ENCODE measurements around the gene PROSER1.
A peak's percentile ranks its signal among the peaks of the same experiment; 100 is the strongest.

Gene PROSER1

DNA sequence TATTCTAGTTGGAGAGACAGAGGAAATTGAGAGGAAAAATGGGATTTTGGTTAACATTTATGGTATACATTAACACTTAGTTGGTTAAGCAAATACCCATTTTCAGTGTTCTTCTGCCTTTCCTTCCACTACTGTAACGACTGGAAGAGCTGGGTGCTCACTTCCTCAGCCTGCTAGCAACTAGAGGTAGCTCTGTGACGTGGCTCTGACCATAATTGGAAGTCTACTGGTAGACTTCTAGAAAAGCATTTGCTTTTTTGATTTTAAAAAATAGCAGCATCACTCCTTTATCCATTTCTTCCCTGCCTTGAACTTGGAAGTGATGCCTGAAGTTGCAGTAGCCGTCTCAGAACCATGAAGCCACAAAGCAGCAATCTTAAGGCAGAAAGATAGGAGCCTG is 16.2 kb upstream of the PROSER1 start:
- TF ChIP-seq POLR2AphosphoS5 (IDR thresholded peaks at IDR 0.05; ENCODE audit: low read depth), result no peak
- TF ChIP-seq, protein P1, sequence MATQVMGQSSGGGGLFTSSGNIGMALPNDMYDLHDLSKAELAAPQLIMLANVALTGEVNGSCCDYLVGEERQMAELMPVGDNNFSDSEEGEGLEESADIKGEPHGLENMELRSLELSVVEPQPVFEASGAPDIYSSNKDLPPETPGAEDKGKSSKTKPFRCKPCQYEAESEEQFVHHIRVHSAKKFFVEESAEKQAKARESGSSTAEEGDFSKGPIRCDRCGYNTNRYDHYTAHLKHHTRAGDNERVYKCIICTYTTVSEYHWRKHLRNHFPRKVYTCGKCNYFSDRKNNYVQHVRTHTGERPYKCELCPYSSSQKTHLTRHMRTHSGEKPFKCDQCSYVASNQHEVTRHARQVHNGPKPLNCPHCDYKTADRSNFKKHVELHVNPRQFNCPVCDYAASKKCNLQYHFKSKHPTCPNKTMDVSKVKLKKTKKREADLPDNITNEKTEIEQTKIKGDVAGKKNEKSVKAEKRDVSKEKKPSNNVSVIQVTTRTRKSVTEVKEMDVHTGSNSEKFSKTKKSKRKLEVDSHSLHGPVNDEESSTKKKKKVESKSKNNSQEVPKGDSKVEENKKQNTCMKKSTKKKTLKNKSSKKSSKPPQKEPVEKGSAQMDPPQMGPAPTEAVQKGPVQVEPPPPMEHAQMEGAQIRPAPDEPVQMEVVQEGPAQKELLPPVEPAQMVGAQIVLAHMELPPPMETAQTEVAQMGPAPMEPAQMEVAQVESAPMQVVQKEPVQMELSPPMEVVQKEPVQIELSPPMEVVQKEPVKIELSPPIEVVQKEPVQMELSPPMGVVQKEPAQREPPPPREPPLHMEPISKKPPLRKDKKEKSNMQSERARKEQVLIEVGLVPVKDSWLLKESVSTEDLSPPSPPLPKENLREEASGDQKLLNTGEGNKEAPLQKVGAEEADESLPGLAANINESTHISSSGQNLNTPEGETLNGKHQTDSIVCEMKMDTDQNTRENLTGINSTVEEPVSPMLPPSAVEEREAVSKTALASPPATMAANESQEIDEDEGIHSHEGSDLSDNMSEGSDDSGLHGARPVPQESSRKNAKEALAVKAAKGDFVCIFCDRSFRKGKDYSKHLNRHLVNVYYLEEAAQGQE (IDR thresholded peaks at IDR 0.05; ENCODE audit: insufficient replicate concordance, low read depth), result no peak
- TF ChIP-seq GABPA (IDR thresholded peaks at IDR 0.05; ENCODE audit: low read depth), result no peak
- no peak for TF ChIP-seq SPI1 (IDR thresholded peaks at IDR 0.05; ENCODE audit: borderline replicate concordance, low read depth)
- TF ChIP-seq, protein P2, sequence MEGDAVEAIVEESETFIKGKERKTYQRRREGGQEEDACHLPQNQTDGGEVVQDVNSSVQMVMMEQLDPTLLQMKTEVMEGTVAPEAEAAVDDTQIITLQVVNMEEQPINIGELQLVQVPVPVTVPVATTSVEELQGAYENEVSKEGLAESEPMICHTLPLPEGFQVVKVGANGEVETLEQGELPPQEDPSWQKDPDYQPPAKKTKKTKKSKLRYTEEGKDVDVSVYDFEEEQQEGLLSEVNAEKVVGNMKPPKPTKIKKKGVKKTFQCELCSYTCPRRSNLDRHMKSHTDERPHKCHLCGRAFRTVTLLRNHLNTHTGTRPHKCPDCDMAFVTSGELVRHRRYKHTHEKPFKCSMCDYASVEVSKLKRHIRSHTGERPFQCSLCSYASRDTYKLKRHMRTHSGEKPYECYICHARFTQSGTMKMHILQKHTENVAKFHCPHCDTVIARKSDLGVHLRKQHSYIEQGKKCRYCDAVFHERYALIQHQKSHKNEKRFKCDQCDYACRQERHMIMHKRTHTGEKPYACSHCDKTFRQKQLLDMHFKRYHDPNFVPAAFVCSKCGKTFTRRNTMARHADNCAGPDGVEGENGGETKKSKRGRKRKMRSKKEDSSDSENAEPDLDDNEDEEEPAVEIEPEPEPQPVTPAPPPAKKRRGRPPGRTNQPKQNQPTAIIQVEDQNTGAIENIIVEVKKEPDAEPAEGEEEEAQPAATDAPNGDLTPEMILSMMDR (IDR thresholded peaks at IDR 0.05; ENCODE audit: insufficient read depth, low read length), result no peak
- Histone ChIP-seq H3K4me3 (replicated peaks; ENCODE audit: insufficient read depth, low read length) (no peak overlapping the region), H3K27me3 (ENCODE audit: insufficient read depth, poor library complexity, severe bottlenecking) (no peaks in the 10 kb centered on the region), H3K27ac (replicated peaks) (no peak overlapping the region)
- no peak for DNase-seq (ENCODE audit: low read depth in 1 of 2, low spot score in 1 of 2)

DNA sequence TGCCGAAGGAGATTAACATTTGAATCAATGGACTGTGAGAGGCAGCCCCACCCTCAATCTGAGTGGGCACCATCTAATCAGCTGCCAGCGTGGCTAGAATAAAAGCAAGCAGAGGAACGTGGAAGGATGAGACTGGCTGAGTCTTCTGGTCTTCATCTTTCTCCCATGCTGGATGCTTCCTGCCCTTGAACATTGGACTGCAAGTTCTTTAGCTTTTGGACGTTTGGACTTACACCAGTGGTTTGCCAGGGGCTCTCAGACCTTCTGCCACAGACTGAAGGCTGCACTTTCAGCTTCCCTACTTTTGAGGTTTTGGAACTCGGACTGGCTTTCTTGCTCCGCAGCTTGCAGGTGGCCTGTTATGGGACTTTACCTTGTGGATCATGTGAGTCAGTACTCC is 15.1 kb upstream of the PROSER1 start:
- Histone ChIP-seq H3K27ac (replicated peaks) (no peak overlapping the region), H3K27me3 (ENCODE audit: insufficient read depth, poor library complexity, severe bottlenecking) (no peaks in the 10 kb centered on the region), H3K4me3 (replicated peaks; ENCODE audit: insufficient read depth, low read length) (no peak overlapping the region)
- TF ChIP-seq, protein P2 (IDR thresholded peaks at IDR 0.05; ENCODE audit: insufficient read depth, low read length), result no peak
- TF ChIP-seq POLR2AphosphoS5 (IDR thresholded peaks at IDR 0.05; ENCODE audit: low read depth) (no peak), GABPA (IDR thresholded peaks at IDR 0.05; ENCODE audit: low read depth) (no peak), SPI1 (IDR thresholded peaks at IDR 0.05; ENCODE audit: borderline replicate concordance, low read depth) (no peak)
- TF ChIP-seq, protein P1 (IDR thresholded peaks at IDR 0.05; ENCODE audit: insufficient replicate concordance, low read depth), result no peak
- no peak for DNase-seq (ENCODE audit: low read depth in 1 of 2, low spot score in 1 of 2)

DNA sequence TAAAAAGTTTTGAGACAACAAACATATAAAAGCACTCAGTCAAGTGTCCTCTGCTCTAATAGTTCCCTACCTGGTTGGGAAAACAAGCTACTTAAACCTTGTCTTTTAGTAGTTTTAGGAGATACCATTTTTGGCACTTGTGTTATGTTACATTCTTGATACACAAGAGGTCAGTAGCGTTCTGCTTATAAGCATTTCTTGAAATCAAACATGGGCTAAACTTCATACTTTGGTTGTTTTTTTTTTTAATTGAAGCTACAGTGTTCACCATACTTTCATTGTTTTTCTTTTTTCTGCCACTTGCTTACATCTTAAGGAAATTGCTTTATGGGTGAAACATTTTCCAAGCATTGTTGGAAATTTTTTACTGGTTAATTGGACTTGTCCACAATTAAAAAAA is 13.3 kb upstream of the PROSER1 start:
- Histone ChIP-seq H3K4me3 (replicated peaks; ENCODE audit: insufficient read depth, low read length) (no peak overlapping the region), H3K27ac (replicated peaks) (no peak overlapping the region), H3K27me3 (ENCODE audit: insufficient read depth, poor library complexity, severe bottlenecking) (no peaks in the 10 kb centered on the region)
- TF ChIP-seq, protein P2 (IDR thresholded peaks at IDR 0.05; ENCODE audit: insufficient read depth, low read length), result peak; percentile 8
- no peak for TF ChIP-seq GABPA (IDR thresholded peaks at IDR 0.05; ENCODE audit: low read depth)
- DNase-seq (ENCODE audit: low read depth in 1 of 2, low spot score in 1 of 2), result no peak

DNA sequence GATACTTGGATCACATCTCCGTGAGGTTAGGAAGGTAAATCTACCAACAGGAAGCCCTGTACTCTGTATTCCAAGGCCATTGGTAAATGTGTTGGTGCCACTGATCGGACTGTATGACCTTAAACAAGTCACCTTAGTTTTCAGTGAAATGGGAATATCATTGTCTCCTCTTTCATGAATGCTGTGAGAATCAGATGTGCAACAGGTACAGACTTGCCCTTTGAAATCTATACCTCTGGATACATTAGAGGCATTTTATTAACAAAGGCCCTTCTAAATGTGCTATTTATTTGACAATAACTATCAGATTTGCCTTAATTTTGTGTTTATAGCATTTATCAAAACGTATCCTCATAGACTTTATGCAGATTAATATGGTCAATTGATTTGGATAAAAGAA is 11.4 kb upstream of the PROSER1 start:
- Histone ChIP-seq H3K27ac (replicated peaks) (no peak overlapping the region), H3K4me3 (replicated peaks; ENCODE audit: insufficient read depth, low read length) (no peak overlapping the region), H3K27me3 (ENCODE audit: insufficient read depth, poor library complexity, severe bottlenecking) (no peaks in the 10 kb centered on the region)
- no peak for DNase-seq (ENCODE audit: low read depth in 1 of 2, low spot score in 1 of 2)
- TF ChIP-seq POLR2AphosphoS5 (IDR thresholded peaks at IDR 0.05; ENCODE audit: low read depth), result no peak
- TF ChIP-seq SPI1 (IDR thresholded peaks at IDR 0.05; ENCODE audit: borderline replicate concordance, low read depth), result no peak
- TF ChIP-seq, protein P2 (IDR thresholded peaks at IDR 0.05; ENCODE audit: insufficient read depth, low read length), result no peak
- no peak for TF ChIP-seq GABPA (IDR thresholded peaks at IDR 0.05; ENCODE audit: low read depth)
- TF ChIP-seq, protein P1 (IDR thresholded peaks at IDR 0.05; ENCODE audit: insufficient replicate concordance, low read depth), result no peak

Data from HL-60 (cell line).